ENCODE measurements around the gene ARIH2. TPM values are rescaled to one million over a fixed set of nuclear protein-coding genes. Genes with fewer than 3 reads are reported as not detected.

Gene ARIH2
- total RNA-seq, 1 experiment from 2014 or later: 122 TPM

DNA sequence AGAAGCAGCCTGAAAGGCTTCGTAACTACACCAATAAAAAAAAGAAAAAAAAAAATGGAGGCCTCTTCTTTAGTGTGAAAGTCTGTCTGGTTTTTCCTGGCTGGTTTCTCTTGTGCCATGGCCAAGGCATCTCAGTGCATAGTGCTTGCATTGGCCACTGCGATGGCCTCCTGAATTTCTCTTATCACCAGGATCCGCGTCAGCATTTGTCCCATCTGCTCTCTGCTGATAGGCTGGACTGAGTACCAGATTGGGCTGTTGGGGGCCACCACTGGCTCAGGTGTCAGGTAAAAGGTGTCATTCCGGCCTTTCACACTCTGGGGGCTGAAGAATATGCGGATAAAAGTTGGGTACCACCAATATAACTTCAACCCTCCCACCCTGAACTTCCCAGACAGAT, 111.7 kb downstream of the ARIH2 start:
- H2BK5ac ChIP-seq (ENCODE audit: insufficient read length, low read length): no peak overlapping the region
- TF ChIP-seq, protein P1, sequence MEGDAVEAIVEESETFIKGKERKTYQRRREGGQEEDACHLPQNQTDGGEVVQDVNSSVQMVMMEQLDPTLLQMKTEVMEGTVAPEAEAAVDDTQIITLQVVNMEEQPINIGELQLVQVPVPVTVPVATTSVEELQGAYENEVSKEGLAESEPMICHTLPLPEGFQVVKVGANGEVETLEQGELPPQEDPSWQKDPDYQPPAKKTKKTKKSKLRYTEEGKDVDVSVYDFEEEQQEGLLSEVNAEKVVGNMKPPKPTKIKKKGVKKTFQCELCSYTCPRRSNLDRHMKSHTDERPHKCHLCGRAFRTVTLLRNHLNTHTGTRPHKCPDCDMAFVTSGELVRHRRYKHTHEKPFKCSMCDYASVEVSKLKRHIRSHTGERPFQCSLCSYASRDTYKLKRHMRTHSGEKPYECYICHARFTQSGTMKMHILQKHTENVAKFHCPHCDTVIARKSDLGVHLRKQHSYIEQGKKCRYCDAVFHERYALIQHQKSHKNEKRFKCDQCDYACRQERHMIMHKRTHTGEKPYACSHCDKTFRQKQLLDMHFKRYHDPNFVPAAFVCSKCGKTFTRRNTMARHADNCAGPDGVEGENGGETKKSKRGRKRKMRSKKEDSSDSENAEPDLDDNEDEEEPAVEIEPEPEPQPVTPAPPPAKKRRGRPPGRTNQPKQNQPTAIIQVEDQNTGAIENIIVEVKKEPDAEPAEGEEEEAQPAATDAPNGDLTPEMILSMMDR (conservative IDR thresholded peaks at IDR 0.05): no peak
- no peak overlapping the region for H3K14ac ChIP-seq (ENCODE audit: insufficient read depth, low read length)
- H2BK20ac ChIP-seq (ENCODE audit: low read depth, low read length, poor library complexity, severe bottlenecking): no peak overlapping the region
- H3K4me1 ChIP-seq (ENCODE audit: insufficient read depth, low read length): no peaks in the 10 kb centered on the region; the same call in 1 of the 2 replicates
- H3K23ac ChIP-seq (ENCODE audit: insufficient read length, low read depth, low read length): no peak overlapping the region
- peaks cover 7% of the 10 kb centered on the region for H4K20me1 ChIP-seq (ENCODE audit: control insufficient read depth, insufficient read depth, insufficient read length)
- peak overlapping the region in 1 of 2 experiments; percentile 61; a peak in 1 of 5 replicates for H3K4me3 Mint-ChIP-seq
- no peak overlapping the region for H2BK12ac ChIP-seq (ENCODE audit: insufficient read length, low read depth, low read length)
- no peak overlapping the region for H3K56ac ChIP-seq (ENCODE audit: insufficient read length, low read depth, low read length)
- H3K23me2 ChIP-seq (ENCODE audit: insufficient read length, low read depth, low read length, poor library complexity, severe bottlenecking): peaks cover 3% of the 10 kb centered on the region
- no peak overlapping the region for H3K4ac ChIP-seq (ENCODE audit: low read depth, low read length)
- H3K18ac ChIP-seq (ENCODE audit: insufficient read length, low read depth, low read length): no peak overlapping the region
- peaks cover 56 to 91% (median 75%) of the 10 kb centered on the region in 3 experiments for H3K36me3 Mint-ChIP-seq (ENCODE audit: insufficient read depth in 1 of 3, low read depth in 3 of 3)
- peaks cover 13 to 20% of the 10 kb centered on the region in 2 experiments for H3K4me1 Mint-ChIP-seq
- H3K9me3 ChIP-seq (ENCODE audit: control insufficient read depth, low read depth, low read length): no peaks in the 10 kb centered on the region
- no peaks in the 10 kb centered on the region for H3K79me1 ChIP-seq (ENCODE audit: insufficient read depth, low read depth, low read length, poor library complexity, severe bottlenecking)
- H2BK120ac ChIP-seq (ENCODE audit: low read depth, low read length, poor library complexity, severe bottlenecking): no peak overlapping the region
- no peak overlapping the region for H3T11ph ChIP-seq (ENCODE audit: low read length)
- no peaks in the 10 kb centered on the region for H3K79me2 ChIP-seq (ENCODE audit: insufficient read depth, low read length)
- H3K4me2 ChIP-seq (ENCODE audit: insufficient read depth, insufficient read length, low read length): no peak overlapping the region
- H4K8ac ChIP-seq (replicated peaks; ENCODE audit: insufficient read length, low read depth, low read length): no peak overlapping the region
- no peak overlapping the region for H2BK15ac ChIP-seq (ENCODE audit: low read depth, low read length)
- H4K5ac ChIP-seq (ENCODE audit: insufficient read length, low read depth, low read length): no peak overlapping the region
- H3K27ac ChIP-seq (ENCODE audit: insufficient read length, low read depth, low read length): no peak overlapping the region
- H3K9ac ChIP-seq (ENCODE audit: extremely low read depth, insufficient read length, low read length): no peak overlapping the region
- H3K27me3 ChIP-seq (ENCODE audit: insufficient read depth, low read length): no peaks in the 10 kb centered on the region
- H2AFZ ChIP-seq (ENCODE audit: low read length): no peak overlapping the region
- no peak overlapping the region for H4K91ac ChIP-seq (ENCODE audit: insufficient read length, low read depth, low read length)
- WGBS (ENCODE audit: extremely low coverage, insufficient read length, low lambda C conversion rate): no CpG with 5 or more reads among the region's 6 CpGs
- no peaks in the 10 kb centered on the region; the same call in none of the 2 replicates for H3K27me3 Mint-ChIP-seq (ENCODE audit: low read depth)
- DNase-seq: no peak
- H2AK5ac ChIP-seq (ENCODE audit: insufficient read length, low read length): no peak overlapping the region
- no peaks in the 10 kb centered on the region for H3K9me3 Mint-ChIP-seq
- peak overlapping the region in 1 of 3 experiments; percentile 48; a peak in 1 of 7 replicates for H3K27ac Mint-ChIP-seq
